ENCODE data around the gene NIT1. TPM values are rescaled to one million over a fixed set of nuclear protein-coding genes. Genes with fewer than 3 reads are reported as not detected.

NIT1 gene
- total and polyA plus RNA-seq, 2 experiments from 2014 or later: 41.3 to 48.9 TPM

DNA sequence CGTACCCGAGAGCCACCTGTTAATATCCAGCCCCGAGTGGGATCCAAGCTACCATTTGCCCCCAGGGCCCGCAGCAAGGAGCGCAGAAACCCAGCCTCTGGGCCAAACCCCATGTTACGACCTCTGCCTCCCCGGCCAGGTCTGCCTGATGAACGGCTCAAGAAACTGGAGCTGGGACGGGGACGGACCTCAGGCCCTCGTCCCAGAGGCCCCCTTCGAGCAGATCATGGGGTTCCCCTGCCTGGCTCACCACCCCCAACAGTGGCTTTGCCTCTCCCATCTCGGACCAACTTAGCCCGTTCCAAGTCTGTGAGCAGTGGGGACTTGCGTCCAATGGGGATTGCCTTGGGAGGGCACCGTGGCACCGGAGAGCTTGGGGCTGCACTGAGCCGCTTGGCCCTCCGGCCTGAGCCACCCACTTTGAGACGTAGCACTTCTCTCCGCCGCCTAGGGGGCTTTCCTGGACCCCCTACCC is 42.8 kb downstream of the NIT1 start:
- WGBS (ENCODE audit: low lambda C conversion rate, missing lambda C conversion rate): 98% methylated on average over 22 of the region's 22 CpGs
- H3K36me3 ChIP-seq (replicated peaks; ENCODE audit: insufficient read depth, low read depth): no peaks in the 10 kb centered on the region

DNA sequence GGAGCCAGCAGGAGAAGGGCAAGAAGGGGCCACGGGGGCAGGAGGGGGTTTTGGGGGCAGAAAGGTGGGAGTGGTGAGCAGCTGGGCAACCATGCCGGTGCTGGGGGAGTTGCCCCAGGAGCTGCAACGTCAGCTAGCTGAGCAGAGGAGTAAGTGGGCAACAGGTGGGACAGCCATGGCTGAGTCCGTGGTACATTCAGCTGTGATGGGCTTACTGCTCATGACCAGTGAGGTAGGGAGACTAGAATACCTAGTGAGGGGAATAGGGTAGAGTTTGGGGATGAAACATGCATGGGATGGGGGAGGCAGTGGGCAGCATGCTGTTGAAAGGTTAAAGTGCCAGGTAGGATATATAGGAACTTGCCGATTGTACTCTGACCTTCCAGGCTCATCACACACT is 43.7 kb downstream of the NIT1 start:
- peaks cover 4% of the 10 kb centered on the region for H3K4me1 ChIP-seq (ENCODE audit: insufficient read depth)
- no peaks in the 10 kb centered on the region for H4K20me1 ChIP-seq (ENCODE audit: insufficient read depth, poor library complexity, severe bottlenecking)
- whole genome bisulfite sequencing (ENCODE audit: low lambda C conversion rate, missing lambda C conversion rate): 91% methylated on average over 5 of the region's 5 CpGs
- H3K4me2 ChIP-seq: no peak overlapping the region
- H3K9me2 ChIP-seq (replicated peaks; ENCODE audit: insufficient read depth): no peaks in the 10 kb centered on the region
- H3K9me3 ChIP-seq (ENCODE audit: low read depth): no peaks in the 10 kb centered on the region
- TF ChIP-seq, protein P1, sequence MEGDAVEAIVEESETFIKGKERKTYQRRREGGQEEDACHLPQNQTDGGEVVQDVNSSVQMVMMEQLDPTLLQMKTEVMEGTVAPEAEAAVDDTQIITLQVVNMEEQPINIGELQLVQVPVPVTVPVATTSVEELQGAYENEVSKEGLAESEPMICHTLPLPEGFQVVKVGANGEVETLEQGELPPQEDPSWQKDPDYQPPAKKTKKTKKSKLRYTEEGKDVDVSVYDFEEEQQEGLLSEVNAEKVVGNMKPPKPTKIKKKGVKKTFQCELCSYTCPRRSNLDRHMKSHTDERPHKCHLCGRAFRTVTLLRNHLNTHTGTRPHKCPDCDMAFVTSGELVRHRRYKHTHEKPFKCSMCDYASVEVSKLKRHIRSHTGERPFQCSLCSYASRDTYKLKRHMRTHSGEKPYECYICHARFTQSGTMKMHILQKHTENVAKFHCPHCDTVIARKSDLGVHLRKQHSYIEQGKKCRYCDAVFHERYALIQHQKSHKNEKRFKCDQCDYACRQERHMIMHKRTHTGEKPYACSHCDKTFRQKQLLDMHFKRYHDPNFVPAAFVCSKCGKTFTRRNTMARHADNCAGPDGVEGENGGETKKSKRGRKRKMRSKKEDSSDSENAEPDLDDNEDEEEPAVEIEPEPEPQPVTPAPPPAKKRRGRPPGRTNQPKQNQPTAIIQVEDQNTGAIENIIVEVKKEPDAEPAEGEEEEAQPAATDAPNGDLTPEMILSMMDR (IDR thresholded peaks at IDR 0.05; ENCODE audit: poor library complexity): no peak
- no peak for TF ChIP-seq EZH2 (IDR thresholded peaks at IDR 0.05; ENCODE audit: borderline replicate concordance)
- H3K27ac ChIP-seq: no peak overlapping the region
- no peaks in the 10 kb centered on the region for H3K27me3 ChIP-seq
- no peak for DNase-seq (ENCODE audit: low spot score)
- H2AFZ ChIP-seq: no peak overlapping the region
- H3K4me3 ChIP-seq: no peak overlapping the region
- H3K79me2 ChIP-seq: peaks cover 17% of the 10 kb centered on the region
- H3K36me3 ChIP-seq (replicated peaks; ENCODE audit: insufficient read depth, low read depth): no peaks in the 10 kb centered on the region

More for the DNA sequence above, 42.8 kb downstream of the NIT1 start:
- peaks cover 21% of the 10 kb centered on the region for H3K79me2 ChIP-seq
- no peaks in the 10 kb centered on the region for H3K9me3 ChIP-seq (ENCODE audit: low read depth)
- no peaks in the 10 kb centered on the region for H3K27me3 ChIP-seq
- TF ChIP-seq, protein P1 (IDR thresholded peaks at IDR 0.05; ENCODE audit: poor library complexity): no peak
- TF ChIP-seq EZH2 (IDR thresholded peaks at IDR 0.05; ENCODE audit: borderline replicate concordance): no peak
- no peak for TF ChIP-seq EZH2phosphoT487 (IDR thresholded peaks at IDR 0.05; ENCODE audit: low read depth, severe bottlenecking, unreplicated experiment)
- H3K4me1 ChIP-seq (ENCODE audit: insufficient read depth): peaks cover 4% of the 10 kb centered on the region
- no peaks in the 10 kb centered on the region for H4K20me1 ChIP-seq (ENCODE audit: insufficient read depth, poor library complexity, severe bottlenecking)
- H3K4me2 ChIP-seq: peak overlapping the region; percentile 94
- no peak for DNase-seq (ENCODE audit: low spot score)
- no peak overlapping the region for H2AFZ ChIP-seq
- no peak overlapping the region for H3K4me3 ChIP-seq
- H3K27ac ChIP-seq: no peak overlapping the region
- no peaks in the 10 kb centered on the region for H3K9me2 ChIP-seq (replicated peaks; ENCODE audit: insufficient read depth)

DNA sequence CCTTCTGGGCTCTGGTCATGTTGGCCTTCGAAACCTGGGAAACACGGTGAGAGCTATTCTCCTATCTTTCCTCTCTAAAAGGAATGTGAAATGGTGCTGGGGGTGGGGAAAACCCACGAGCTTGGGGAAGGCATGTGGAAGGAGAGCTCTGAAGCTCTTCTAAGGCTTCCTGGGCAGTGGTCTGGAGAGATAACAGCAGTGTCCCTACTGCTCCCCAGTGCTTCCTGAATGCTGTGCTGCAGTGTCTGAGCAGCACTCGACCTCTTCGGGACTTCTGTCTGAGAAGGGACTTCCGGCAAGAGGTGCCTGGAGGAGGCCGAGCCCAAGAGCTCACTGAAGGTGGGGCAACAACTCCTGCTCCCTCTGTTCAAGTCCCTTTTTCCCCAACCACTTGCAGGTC is 44.1 kb downstream of the NIT1 start:
- H4K20me1 ChIP-seq (ENCODE audit: insufficient read depth, poor library complexity, severe bottlenecking): no peaks in the 10 kb centered on the region
- no peak overlapping the region for H2AFZ ChIP-seq
- 74% methylated on average over 7 of the region's 7 CpGs for WGBS (ENCODE audit: low lambda C conversion rate, missing lambda C conversion rate)
- H3K4me2 ChIP-seq: no peak overlapping the region
- H3K79me2 ChIP-seq: peaks cover 18% of the 10 kb centered on the region
- no peaks in the 10 kb centered on the region for H3K27me3 ChIP-seq
- DNase-seq (ENCODE audit: low spot score): no peak
- TF ChIP-seq, protein P1 (IDR thresholded peaks at IDR 0.05; ENCODE audit: poor library complexity): no peak
- no peak for TF ChIP-seq EZH2phosphoT487 (IDR thresholded peaks at IDR 0.05; ENCODE audit: low read depth, severe bottlenecking, unreplicated experiment)
- TF ChIP-seq EZH2 (IDR thresholded peaks at IDR 0.05; ENCODE audit: borderline replicate concordance): no peak
- H3K4me3 ChIP-seq: no peak overlapping the region
- H3K36me3 ChIP-seq (replicated peaks; ENCODE audit: insufficient read depth, low read depth): no peaks in the 10 kb centered on the region
- H3K9me2 ChIP-seq (replicated peaks; ENCODE audit: insufficient read depth): no peaks in the 10 kb centered on the region
- no peaks in the 10 kb centered on the region for H3K9me3 ChIP-seq (ENCODE audit: low read depth)
- H3K4me1 ChIP-seq (ENCODE audit: insufficient read depth): peaks cover 8% of the 10 kb centered on the region
- H3K27ac ChIP-seq: no peak overlapping the region

DNA sequence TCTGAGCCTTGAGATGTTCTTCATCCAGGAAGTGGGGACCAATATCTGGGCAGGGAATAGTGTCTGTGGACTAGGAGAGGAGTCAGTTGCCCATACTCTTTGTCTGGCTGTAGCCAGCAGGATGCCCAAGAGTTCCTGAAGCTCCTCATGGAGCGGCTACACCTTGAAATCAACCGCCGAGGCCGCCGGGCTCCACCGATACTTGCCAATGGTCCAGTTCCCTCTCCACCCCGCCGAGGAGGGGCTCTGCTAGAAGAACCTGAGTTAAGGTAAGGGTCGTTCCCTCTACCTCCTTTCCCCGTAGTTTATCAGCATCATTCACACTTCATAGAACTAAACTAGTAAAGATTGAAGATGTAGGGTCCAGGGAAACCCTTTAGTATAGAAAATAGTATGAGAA is 44.9 kb downstream of the NIT1 start:
- Histone ChIP-seq H3K27me3 (no peaks in the 10 kb centered on the region), H4K20me1 (ENCODE audit: insufficient read depth, poor library complexity, severe bottlenecking) (no peaks in the 10 kb centered on the region), H3K4me2 (no peak overlapping the region), H2AFZ (no peak overlapping the region), H3K4me3 (no peak overlapping the region), H3K9me2 (replicated peaks; ENCODE audit: insufficient read depth) (no peaks in the 10 kb centered on the region), H3K4me1 (ENCODE audit: insufficient read depth) (peaks cover 11% of the 10 kb centered on the region), H3K27ac (no peak overlapping the region), H3K79me2 (peaks cover 21% of the 10 kb centered on the region), H3K36me3 (replicated peaks; ENCODE audit: insufficient read depth, low read depth) (no peaks in the 10 kb centered on the region), H3K9me3 (ENCODE audit: low read depth) (no peaks in the 10 kb centered on the region)
- DNase-seq (ENCODE audit: low spot score): no peak
- 96% methylated on average over 10 of the region's 10 CpGs for WGBS (ENCODE audit: low lambda C conversion rate, missing lambda C conversion rate)
- TF ChIP-seq EZH2phosphoT487 (IDR thresholded peaks at IDR 0.05; ENCODE audit: low read depth, severe bottlenecking, unreplicated experiment): no peak
- TF ChIP-seq, protein P1 (IDR thresholded peaks at IDR 0.05; ENCODE audit: poor library complexity): no peak
- no peak for TF ChIP-seq EZH2 (IDR thresholded peaks at IDR 0.05; ENCODE audit: borderline replicate concordance)
